ENCODE results near the gene CDO1. TPM values are rescaled to one million over a fixed set of nuclear protein-coding genes. Genes with fewer than 3 reads are reported as not detected.

The CDO1 gene
- total RNA-seq, 6 experiments from 2014 or later, result 0.12 to 0.26 (median 0.18) TPM; not detected in 2

DNA sequence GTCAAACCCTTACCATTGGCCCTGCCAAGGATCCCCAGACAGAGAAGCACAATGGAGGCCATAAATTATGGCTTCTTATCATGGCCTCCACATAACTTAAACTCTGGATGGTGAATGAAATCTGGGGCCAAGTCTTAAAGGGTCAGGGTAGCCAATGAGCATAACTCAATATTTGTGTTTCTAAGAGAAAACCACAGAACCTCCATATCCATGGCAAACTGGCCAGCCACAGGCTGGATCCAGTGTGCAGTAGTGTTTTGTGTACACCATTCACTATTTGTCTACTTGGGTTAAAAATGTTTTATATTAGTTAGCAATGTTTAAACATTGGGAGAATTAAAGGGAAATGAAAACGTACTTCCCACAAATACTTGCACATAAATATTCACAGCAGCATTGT, 60.8 kb downstream of the CDO1 start:
- Mint-ChIP-seq H3K9me3 (no peaks in the 10 kb centered on the region), H3K4me3 (no peak overlapping the region), H3K27me3 (ENCODE audit: insufficient read depth) (peaks cover 5% of the 10 kb centered on the region), H3K36me3 (ENCODE audit: low read depth) (no peaks in the 10 kb centered on the region), H3K4me1 (ENCODE audit: low read depth) (no peaks in the 10 kb centered on the region), H3K27ac (no peak overlapping the region)
- no peak for DNase-seq
- TF ChIP-seq, protein P1, sequence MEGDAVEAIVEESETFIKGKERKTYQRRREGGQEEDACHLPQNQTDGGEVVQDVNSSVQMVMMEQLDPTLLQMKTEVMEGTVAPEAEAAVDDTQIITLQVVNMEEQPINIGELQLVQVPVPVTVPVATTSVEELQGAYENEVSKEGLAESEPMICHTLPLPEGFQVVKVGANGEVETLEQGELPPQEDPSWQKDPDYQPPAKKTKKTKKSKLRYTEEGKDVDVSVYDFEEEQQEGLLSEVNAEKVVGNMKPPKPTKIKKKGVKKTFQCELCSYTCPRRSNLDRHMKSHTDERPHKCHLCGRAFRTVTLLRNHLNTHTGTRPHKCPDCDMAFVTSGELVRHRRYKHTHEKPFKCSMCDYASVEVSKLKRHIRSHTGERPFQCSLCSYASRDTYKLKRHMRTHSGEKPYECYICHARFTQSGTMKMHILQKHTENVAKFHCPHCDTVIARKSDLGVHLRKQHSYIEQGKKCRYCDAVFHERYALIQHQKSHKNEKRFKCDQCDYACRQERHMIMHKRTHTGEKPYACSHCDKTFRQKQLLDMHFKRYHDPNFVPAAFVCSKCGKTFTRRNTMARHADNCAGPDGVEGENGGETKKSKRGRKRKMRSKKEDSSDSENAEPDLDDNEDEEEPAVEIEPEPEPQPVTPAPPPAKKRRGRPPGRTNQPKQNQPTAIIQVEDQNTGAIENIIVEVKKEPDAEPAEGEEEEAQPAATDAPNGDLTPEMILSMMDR (IDR thresholded peaks at IDR 0.05), result no peak

Other genes with a start within 250 kb of the CDO1 start
- gene TICAM2, start 214.2 kb downstream of the CDO1 start, total RNA-seq (2021; fragmentation: NEBNext Ultra II Directional; extraction: Animal tissue kit (Norgen Biotek cat#: 25700)), result 10 to 100 TPM in 4 of 6 experiments, 1 to 10 TPM in 2; 8.3 to 15.9 (median 13.1) TPM
- 100 to 1,000 TPM; 162 to 194 (median 175) TPM for gene TMED7, start 190.6 kb downstream of the CDO1 start, total RNA-seq (2021; fragmentation: NEBNext Ultra II Directional; extraction: Animal tissue kit (Norgen Biotek cat#: 25700))
- gene ATG12, start 24.9 kb upstream of the CDO1 start, total RNA-seq (2021; fragmentation: NEBNext Ultra II Directional; extraction: Animal tissue kit (Norgen Biotek cat#: 25700)), result 10 to 100 TPM; 58.3 to 75.9 (median 63.3) TPM
- gene AP3S1, start 25.3 kb upstream of the CDO1 start, total RNA-seq (2021; fragmentation: NEBNext Ultra II Directional; extraction: Animal tissue kit (Norgen Biotek cat#: 25700)), result 100 to 1,000 TPM; 109 to 131 (median 122) TPM
- under 1 TPM in 4 of 6 experiments, not detected in 2; 0.07 to 0.41 (median 0.16) TPM for gene LVRN, start 145.8 kb upstream of the CDO1 start, total RNA-seq (2021; fragmentation: NEBNext Ultra II Directional; extraction: Animal tissue kit (Norgen Biotek cat#: 25700))
- not detected for gene ARL14EPL, start 215.8 kb upstream of the CDO1 start, total RNA-seq (2021; fragmentation: NEBNext Ultra II Directional; extraction: Animal tissue kit (Norgen Biotek cat#: 25700))